HG03571 (cell line): Measurements from ENCODE around the gene RBBP6.

Source experiments
- ATAC-seq: cut with Tn5 transposase; IDR thresholded peaks from one replicate; pipeline ENCODE4 v1.9.1; 2021; ENCODE audit not compliant: unreplicated experiment

The RBBP6 gene

DNA sequence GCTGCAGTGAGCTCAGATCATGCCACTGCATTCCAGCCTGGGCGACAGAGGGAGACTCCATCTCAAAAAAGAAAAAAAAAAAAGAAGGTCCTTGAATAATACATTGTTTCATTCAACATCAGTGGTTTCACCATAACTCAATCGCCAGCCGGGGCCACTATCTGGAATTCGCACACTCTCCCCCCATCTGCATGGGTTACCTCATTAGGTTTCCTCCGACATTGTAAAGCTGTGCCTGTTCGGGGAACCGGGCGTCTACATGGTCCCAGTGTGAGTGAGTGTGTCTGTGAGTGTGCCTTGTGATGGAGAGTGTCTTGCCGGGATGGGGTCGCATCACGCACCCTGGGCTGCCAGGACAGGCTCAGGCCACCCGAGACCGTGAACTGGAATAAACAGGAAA is 16.6 kb upstream of the RBBP6 start:
- no peak for ATAC-seq

DNA sequence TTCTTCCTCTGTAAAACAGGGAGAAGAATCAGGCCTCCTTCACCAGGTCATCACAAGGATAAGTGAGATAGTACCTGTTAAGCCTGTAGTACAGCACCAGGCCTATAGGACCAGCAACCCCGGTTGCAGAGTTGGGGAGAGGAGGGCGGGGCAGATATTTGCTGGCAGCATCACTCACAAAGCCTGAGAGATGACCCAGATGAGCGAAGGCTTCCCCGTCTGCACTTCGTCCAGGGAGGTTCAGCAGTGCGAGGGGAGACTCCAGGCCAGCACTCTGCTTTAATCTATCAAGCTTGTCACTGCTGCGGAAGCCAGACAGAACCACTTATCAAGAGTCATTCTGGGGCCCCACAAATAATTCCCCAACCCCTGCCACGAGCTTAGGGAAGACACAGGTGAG is 15.8 kb upstream of the RBBP6 start:
- no peak for ATAC-seq

DNA sequence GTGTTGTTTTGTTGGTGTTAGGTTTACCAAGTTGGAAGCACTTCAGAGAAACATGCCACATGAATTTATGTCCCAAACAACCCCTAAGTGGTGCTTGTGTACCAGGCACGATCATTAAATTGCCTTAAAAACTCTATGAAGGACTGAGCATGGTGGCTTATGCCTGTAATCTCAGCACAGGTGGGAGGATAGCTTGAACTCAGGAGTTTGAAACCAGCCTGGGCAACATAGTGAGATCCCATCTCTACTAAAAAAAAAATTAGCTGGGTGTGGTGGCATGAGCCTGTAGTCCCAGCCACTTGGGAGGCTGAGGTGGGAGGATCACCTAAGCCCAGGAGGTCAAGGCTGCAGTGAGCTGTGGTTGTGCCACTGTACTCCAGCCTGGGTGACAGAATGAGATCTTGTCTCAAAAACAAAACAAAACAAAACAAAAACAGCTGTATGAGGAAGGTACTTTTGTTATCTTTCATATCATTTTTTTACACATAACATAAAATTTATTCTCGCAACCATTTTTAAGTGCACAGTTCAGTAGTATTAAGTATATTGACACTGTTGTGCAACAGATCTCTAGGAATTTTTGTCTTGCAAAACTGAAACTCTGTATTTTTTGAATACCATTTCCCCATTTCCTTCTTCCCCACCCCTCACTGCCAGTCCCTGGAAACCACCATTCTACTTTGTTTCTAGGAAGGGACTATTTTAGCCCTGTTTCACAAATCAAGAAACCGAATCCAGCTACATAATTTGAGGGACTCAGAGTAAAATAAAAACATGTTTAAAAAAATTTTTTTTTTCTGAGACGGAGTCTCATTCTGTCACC is 14.3 kb upstream of the RBBP6 start:
- no peak for ATAC-seq

DNA sequence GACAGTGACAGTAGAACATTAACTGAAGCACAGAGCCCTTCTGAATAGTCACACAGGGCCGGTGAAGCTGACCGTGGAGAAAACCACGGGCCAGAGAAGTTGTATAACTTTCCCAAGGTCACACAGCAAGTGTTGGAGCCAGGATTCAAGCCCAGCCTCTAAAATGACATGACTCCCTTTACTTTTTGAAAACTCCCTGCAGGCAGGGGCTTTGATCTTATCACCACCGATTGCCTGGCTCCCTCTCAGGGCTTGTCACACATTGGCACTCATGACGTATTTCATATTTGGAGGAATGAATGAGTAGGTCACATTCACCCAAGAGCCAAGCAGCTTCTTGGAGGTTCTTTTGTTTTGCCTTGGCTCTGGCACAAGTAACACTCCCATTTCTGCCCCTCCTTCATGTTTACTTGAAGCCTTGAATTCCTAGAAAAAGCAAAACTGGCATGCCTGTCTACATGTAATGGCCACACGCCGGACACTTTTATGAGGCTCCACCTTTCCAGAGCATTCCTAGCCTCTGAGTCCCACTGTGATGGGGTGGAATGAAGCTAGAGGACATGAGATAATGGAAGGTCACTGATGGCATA is 13.3 kb upstream of the RBBP6 start:
- ATAC-seq = no peak

DNA sequence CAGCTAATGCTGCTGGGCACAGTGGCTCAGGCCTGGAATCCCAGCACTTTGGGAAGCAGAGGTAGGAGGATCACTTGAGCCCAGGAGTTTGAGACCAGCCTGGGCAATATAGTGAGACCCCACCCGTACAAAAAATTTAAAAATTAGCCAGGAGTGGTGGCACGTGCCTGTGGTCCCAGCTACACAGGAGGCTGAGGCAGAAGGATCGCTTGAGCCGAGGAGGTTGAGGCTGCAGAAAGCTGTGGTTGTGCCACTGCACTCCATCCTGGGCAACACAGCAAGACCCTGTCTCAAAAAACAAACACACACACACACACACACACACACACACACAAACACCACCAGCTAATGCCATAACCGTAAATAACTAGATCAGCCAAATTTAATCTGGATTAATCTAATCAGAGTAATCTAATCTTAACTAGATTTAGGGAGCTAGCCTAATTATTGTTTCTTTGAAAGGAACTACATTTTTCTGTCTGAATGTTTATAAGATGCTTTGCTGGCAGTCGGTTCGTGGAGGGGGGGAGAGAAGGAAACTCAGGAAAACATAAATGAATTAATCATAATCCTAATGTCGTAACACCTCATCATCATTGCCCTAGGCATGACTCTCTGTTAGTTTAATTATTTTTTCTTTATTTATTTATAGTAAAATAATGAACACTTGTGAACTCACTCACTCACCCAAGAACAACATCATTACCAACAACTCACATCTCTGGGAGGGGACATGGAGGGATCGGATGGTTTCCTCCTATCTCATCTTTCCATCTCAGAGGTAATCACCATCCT is 12.5 kb upstream of the RBBP6 start:
- ATAC-seq = no peak

DNA sequence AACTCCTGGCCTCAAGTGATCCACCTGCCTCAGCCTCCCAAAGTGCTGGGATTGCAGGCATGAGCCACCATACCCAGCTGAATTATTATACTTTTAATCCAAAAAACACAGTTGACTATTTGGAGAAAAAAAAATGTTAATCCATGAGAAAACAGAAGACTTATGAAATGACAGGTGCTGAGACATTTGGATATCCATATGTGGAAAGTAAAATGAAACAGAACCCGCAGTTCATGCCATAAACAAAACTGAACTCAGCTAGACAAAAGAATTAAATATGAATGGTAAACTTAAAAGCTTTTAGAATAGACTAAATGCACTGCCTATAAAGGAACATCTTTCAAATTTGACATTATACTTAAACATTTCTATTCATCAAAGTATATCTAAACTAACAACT is 8.2 kb upstream of the RBBP6 start:
- ATAC-seq = no peak

DNA sequence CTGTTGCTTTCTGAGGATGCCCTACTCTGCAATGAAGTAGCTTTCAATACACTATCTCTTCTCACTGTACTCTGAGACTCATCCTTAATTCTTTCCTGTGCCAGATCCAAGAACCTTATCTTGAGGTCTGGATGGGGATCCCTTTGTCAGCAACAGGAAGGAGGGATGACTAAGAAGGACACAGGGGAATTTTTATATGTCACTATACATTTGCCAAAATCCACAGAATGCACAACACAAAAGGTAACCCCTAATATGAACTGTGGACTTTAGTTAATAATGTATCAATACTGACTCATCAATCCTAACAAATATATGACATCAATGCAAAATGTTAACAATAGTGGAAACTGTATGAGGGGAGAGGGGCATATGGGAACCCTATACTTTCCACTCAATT is 4.7 kb upstream of the RBBP6 start:
- no peak for ATAC-seq

DNA sequence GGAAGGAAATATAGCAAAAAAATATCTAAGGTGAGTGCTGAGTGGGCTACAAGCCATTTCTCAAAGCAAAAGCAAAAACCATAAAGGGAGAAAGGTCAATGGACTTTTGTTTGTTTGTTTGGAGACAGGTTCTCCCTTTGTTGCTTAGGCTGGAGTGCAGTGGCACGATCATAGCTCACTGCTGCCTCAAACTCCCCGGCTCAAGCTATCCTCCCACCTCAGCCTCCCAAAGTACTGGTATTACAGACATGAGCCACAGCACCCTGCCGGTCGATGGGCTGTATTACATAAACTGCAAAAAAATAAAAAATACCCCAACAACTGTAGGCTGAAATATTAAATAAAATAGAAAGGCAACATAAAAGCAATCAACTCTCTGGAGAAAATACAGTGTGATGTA is 3.5 kb upstream of the RBBP6 start:
- ATAC-seq = no peak

DNA sequence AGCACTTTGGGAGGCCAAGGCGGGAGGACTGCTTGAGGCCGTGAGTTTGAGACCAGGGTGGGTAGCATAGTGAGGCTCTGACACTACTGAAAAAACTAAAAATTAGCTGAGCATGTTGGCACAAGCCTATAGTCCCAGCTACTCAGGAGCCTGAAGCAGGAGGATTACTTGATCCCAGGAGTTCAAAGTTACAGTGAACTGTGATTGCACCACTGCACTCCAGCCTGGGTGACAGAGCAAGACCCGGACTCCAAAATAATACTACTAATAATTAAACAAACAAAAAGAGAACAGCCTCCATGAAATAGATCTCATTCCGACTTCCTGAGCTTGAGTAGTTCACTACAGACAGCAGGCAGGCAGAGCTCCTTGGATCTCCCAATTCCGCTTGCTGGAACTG is 2.7 kb upstream of the RBBP6 start:
- no peak for ATAC-seq

DNA sequence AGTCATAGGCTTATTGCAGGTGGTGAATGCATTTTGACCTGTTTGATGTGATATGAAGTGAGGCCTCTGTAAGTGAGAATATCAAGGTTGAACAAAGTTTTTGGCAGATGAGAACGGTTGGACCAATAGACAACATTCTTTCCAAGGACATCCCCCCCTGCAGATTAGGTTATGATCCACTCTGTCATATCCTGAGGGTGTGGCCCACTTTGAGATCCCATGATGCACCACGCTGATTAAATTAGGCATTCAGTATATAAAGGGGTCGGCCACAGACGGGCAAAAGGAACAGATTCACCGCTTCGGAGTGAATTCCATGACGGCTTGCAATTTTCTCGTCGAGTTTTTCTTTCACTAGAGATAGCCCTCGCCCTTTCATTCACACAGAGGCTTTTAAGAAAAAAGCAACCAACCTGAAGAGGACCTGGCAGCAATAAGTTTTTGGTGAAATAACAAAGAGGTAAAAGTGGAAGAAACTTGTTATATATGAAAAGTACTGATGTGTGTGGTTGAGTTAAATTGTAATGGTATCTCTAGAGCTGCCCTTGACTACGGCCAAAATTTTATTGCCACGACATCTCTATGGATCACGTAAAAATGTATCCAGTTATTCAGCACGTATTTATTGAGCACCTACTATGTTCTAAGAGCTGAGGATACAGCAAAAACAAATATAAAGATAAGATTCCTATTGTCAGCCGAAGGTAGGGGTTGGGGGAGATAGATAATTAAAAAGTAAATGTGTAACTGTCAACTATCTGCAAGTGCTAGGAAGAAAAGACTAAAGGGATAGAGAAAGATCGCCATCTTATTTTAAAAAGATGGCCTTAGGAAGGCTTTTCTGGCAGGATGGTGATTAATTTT is 1.7 kb upstream of the RBBP6 start:
- ATAC-seq = no peak

DNA sequence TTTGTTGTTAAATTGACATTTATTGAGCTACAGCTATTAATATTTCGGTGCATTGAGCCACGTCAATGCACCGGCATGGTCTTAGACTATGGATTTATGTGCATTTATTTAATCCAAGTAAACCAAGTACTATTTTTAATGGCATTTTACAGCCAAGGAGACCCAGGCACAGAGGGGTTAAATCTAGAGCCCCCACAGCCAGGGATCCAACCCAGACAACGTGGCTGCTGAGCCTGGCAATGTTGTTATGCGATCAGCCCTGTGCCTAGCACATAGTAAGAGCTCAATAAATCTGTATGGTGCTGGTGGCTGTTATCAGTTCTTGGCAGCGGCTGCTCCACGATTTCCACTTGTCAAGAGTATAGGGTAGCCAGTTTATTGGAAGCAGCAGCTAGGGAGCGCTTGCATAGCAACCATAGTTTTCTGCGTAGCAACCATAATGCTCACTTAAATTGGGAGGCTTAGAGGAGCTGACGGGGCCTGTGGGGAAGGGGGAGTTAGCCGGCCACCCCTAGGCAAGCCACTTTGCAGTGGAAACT is 541 bp upstream of the RBBP6 start:
- ATAC-seq = peak; percentile 3

DNA sequence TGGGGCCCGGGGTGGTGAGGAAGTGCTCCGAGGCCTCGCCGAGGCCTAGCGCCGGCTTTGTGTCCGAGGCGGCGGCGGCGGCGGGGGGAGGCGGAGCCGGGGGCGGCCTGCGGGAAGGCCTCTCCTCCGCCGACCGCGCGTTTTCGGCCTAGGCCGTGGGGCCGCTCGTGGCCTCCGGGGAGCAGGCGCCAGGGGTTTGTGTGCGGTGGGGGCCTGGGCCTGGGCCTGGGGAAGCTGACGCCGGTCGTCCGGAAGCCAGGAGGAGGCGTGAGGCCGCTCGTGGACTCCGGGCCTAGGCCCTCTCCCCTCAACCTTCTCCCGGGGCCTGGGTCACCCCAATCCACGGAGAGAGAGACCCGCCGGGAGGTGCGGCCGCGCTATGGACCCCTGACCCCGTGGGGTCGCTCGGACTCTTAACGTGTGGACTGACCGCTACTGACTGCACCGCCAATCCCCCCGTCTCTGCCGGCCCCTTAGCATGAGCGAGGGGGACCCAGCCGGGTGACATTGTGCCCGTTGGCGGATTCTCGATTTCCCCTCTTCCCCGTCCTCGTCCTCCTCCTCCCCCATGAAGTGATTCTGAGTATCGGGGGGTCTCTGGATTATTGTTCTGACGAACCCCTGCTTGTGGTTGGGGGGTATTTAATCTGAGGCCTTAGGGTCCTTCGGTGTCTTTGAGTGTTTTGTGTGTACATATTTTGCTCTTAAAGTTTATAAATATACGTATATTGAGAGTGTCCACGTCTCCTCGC is 660 bp downstream of the RBBP6 start:
- ATAC-seq = peak; percentile 29

DNA sequence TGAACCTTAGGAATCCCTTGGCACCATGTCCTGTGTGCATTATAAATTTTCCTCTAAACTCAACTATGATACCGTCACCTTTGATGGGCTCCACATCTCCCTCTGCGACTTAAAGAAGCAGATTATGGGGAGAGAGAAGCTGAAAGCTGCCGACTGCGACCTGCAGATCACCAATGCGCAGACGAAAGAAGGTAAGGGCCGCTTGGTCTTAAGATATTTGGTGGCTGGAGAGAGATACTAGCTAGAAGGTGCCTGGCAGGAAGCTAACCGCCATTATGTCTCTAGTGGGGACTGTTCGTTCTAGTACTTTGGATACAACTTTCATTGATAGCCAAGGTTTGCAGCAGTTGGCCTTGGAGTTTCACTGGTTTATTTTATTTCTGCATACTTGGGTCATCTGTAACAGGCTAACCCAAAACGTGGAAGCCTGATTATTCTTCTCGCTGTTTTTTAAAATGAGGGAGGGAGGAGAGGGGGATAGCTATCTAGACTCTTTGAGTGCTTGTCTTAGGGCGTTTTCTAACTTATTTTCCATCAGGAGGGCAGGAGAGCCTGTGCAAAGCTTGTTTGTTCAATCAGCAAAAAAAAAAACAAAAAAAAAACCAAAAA is 1.3 kb downstream of the RBBP6 start:
- ATAC-seq = no peak

DNA sequence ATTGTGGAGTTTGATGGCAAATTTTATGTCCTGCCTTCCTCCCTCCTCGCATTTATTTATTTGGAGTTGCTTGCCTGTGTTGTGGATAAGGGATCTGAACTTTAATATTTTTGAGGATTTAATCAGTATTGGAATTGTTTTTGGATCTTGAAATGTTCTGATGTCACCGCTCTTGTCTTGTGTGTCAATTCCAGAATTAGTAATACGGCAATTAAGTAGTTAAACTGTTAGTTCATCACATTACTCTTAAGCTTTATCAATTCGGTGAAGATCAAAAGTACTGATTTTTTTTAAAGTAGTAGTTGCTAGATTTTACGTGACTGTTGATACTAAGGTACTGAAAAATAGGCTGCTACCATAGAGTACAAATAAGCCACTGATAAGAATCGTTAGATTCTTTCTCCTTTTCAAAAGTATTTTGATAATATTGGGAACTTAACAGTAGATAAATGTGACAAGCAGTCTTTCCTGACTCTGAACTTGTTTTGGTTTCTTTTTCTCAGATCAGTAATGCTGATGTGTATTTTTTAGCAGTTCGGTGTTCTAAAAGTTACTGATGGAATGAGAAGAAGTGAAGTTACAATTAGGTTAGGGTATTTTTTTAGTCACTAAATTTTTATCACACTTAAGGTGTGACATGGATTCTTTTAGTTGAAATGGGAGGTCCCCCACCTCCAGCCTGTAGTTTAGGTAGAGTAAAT is 2.0 kb downstream of the RBBP6 start:
- no peak for ATAC-seq

DNA sequence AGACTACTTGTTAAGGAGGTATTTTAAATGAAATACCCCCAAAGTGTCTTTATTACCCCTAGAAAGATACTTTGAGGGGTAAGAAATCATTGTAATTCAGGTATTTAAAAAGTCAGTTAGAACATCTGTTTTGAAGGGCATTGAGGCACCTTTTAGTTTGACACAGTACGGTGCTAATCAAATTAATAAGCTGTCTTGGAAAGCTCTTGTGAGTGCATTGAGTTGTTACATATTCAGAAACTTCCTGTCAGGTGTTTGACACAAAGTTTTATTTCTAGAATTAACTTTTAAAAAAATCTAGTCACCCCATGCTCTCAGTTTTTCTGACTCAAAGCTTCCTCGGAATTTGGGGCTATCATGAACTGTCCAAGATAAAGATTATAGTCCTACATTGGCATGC is 4.6 kb downstream of the RBBP6 start:
- ATAC-seq = no peak

DNA sequence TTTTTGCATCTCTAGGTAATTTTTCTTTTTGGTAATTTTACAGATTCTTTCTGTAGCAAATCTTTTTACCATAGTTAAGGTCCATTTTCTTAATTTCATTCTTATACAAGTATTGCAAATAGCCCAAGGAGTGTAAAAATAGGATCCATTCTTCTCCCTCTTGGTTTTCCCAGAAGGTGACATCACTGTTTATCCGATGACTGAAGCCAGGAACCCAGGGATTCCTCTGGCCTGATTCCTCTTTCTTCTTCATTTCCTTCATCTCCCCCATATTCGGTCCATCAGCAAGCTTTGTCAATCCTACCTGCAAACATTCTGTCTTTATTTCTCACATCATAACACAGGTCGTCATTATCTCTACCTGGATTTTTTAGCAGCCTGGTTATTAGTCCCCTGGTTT is 5.3 kb downstream of the RBBP6 start:
- no peak for ATAC-seq

DNA sequence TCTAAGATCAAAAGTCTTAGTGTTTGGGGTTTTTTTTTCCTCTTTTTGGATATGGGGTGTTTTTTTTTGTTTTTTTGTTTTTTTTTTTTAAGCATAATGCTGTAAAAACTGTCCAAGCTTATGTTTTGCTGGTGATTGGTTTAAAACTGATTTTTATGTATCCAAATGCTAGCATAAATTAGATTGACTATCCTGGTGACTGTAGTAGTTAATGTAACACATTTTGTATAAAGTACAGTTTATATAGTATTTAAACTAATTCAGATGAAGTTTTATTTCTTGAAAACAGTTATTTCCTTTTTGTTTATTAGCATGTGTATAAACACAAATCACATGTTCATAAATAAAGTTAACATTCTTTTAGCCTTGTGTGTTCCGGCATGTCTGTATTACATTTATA is 10.9 kb downstream of the RBBP6 start:
- ATAC-seq = no peak

DNA sequence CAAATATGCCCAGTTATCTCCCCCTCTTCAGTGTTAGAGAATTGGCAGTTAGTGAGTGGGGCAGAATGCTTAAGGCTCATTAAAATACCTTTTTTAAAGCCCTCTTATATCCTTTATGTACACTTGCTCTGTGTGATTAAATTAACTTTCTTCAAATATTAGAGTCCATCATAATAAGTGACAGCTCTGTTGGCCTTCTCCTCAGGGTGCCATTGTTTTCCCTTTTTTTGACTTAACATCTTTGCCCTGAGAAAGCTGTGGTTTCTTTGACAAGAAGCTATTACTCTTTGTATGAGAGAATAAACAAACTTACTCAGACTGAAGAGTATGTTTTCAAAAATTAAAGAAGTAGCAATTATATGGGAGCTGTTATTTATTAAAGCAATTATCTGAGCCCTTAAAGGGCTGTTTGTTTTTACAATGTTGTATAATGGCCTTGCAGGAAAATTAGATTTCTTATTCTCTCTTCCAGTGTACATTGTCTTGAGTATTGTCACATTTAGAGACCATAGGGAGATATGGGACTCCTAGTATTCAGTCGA is 13.4 kb downstream of the RBBP6 start:
- ATAC-seq = no peak

DNA sequence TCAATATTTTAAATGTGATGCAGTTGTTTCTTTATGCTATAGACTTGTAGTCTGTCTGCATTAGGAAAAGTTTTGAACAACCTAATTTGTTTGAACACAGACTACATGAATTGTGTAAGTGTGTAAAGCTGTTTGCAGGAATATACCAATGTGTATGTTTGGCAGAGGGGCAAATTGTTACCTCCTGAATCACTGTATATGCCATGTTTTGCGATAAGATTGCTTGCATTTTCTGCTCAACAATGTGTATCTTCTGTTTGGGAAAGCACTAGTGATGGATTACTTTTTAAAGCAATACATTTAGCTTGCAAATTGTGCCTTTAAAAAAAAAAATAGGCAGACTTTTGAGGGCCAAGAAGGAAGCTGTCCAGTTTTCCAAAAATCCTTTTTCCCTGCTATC is 14.6 kb downstream of the RBBP6 start:
- ATAC-seq = no peak
